CD14-positive monocyte (primary cell): ENCODE measurements around the gene PAM16. TPM values are rescaled to one million over a fixed set of nuclear protein-coding genes. Genes with fewer than 3 reads are reported as not detected.

Source experiments
- DNase-seq, 3 donors: peaks; one replicate each; pipeline ENCODE4 v3.0.0-alpha.2; 2011 to 2022
- H2AFZ ChIP-seq: 2 replicates; pipeline ENCODE4 v1.6.0; 2012; ENCODE audit warnings: mild to moderate bottlenecking, low read depth, low read length, inconsistent platforms; ENCODE audit not compliant: insufficient read depth, poor library complexity, severe bottlenecking
- H3K27ac ChIP-seq, 2 donors: 1 replicate in 1 of 2; 2 replicates in 1 of 2; pipeline ENCODE4 v1.5.1; 2012 to 2013; ENCODE audit warnings: low read length in 2 of 2, control low read depth in 1 of 2, inconsistent platforms in 1 of 2, low read depth in 1 of 2, mild to moderate bottlenecking in 1 of 2
- H3K27me3 ChIP-seq, 2 donors: one replicate each; pipeline versions ENCODE4 v1.6.0 to v1.6.1; 2011 to 2013; ENCODE audit warnings: low read length in 2 of 2; ENCODE audit not compliant: control insufficient read depth in 2 of 2, insufficient read depth in 2 of 2
- H3K36me3 ChIP-seq, 2 donors: replicated peaks in 1 of 2; 1 replicate in 1 of 2; 2 replicates in 1 of 2; pipeline versions ENCODE4 v1.5.1 to v1.6.1; 2012 to 2013; ENCODE audit warnings: low read length in 2 of 2, control low read depth in 1 of 2, inconsistent platforms in 1 of 2, mild to moderate bottlenecking in 1 of 2; ENCODE audit not compliant: insufficient read depth in 2 of 2, control insufficient read depth in 1 of 2
- H3K4me1 ChIP-seq, 2 donors: 1 replicate in 1 of 2; 2 replicates in 1 of 2; pipeline versions ENCODE4 v1.5.1 to v1.6.1; 2012 to 2013; ENCODE audit warnings: low read length in 2 of 2, control low read depth in 1 of 2, inconsistent platforms in 1 of 2, mild to moderate bottlenecking in 1 of 2, moderate library complexity in 1 of 2; ENCODE audit not compliant: insufficient read depth in 2 of 2, control insufficient read depth in 1 of 2
- H3K4me2 ChIP-seq: replicated peaks from 2 replicates; pipeline ENCODE3; 2012; ENCODE audit warnings: low read length, moderate library complexity, mild to moderate bottlenecking; ENCODE audit not compliant: poor library complexity, severe bottlenecking; ENCODE audit errors: extremely low read depth
- H3K4me3 ChIP-seq, 3 experiments: fragments of 200-600 bp in 1 of 3; sonication (generic) in 1 of 3; replicated peaks in 1 of 3; 1 replicate in 2 of 3; 2 replicates in 1 of 3; pipeline ENCODE4 v1.5.1; 2011 to 2013; ENCODE audit warnings: low read length in 3 of 3, mild to moderate bottlenecking in 3 of 3, control low read depth in 2 of 3, low read depth in 2 of 3, inconsistent platforms in 1 of 3, moderate library complexity in 1 of 3
- H3K79me2 ChIP-seq: 2 replicates; pipeline ENCODE4 v1.6.0; 2012; ENCODE audit warnings: mild to moderate bottlenecking, control low read depth, inconsistent platforms, low read length, moderate library complexity; ENCODE audit not compliant: insufficient read depth
- H3K9ac ChIP-seq: 2 replicates; pipeline ENCODE4 v1.6.0; 2017; ENCODE audit warnings: low read length, mild to moderate bottlenecking; ENCODE audit not compliant: insufficient read depth, poor library complexity, severe bottlenecking
- H3K9me3 ChIP-seq, 2 donors: replicated peaks in 1 of 2; 1 replicate in 1 of 2; 2 replicates in 1 of 2; pipeline versions ENCODE4 v1.5.1 to v1.6.1; 2012 to 2013; ENCODE audit warnings: low read length in 2 of 2, control low read depth in 1 of 2; ENCODE audit not compliant: control insufficient read depth in 1 of 2, insufficient read depth in 1 of 2
- H4K20me1 ChIP-seq: 2 replicates; pipeline ENCODE4 v1.6.0; 2012; ENCODE audit warnings: mild to moderate bottlenecking, low read length, control low read depth, moderate library complexity; ENCODE audit not compliant: insufficient read depth
- H3K27ac Mint-ChIP-seq, 7 donors: one replicate each; pipeline ENCODE4 v1.8.0; 2020; ENCODE audit warnings: mild to moderate bottlenecking in 7 of 7, mixed read lengths in 7 of 7, moderate library complexity in 6 of 7, inconsistent platforms in 2 of 7
- H3K27me3 Mint-ChIP-seq, 3 donors: one replicate each; pipeline ENCODE4 v1.8.0; 2021 to 2022; ENCODE audit warnings: low read depth in 3 of 3, mild to moderate bottlenecking in 3 of 3, mixed read lengths in 3 of 3, moderate library complexity in 3 of 3, inconsistent platforms in 1 of 3
- H3K36me3 Mint-ChIP-seq, 2 donors: one replicate each; pipeline ENCODE4 v1.8.0; 2020; ENCODE audit warnings: mixed read lengths in 2 of 2, inconsistent platforms in 1 of 2, mild to moderate bottlenecking in 1 of 2
- H3K4me1 Mint-ChIP-seq: one replicate; pipeline ENCODE4 v1.8.0; 2020; ENCODE audit warnings: mild to moderate bottlenecking, mixed read lengths
- H3K4me3 Mint-ChIP-seq, 2 donors: one replicate each; pipeline ENCODE4 v1.8.0; 2020; ENCODE audit warnings: mild to moderate bottlenecking in 2 of 2, mixed read lengths in 2 of 2, moderate library complexity in 1 of 2
- H3K9me3 Mint-ChIP-seq, 7 donors: one replicate each; pipeline ENCODE4 v1.8.0; 2020 to 2022; ENCODE audit warnings: mixed read lengths in 7 of 7, mild to moderate bottlenecking in 6 of 7, moderate library complexity in 6 of 7, inconsistent platforms in 2 of 7
- WGBS: methylation state at CpG from one replicate; pipeline ENCODE4 v1.1.5; 2013; ENCODE audit warnings: missing lambda C conversion rate; ENCODE audit not compliant: insufficient coverage; 5-methylcytosine and 5-hydroxymethylcytosine counted together
- intact Hi-C, 2 donors: fragments of 100-400 bp; cut with micrococcal nuclease; formaldehyde crosslinking; loops; one replicate each; pipeline versions ENCODE4 v1.15.0 to v1.15.1; 2023
- polyA plus RNA-seq, 3 donors: library from polyadenylated mRNA; depleted of rRNA in 1 of 3; unstranded in 2 of 3; stranded (reverse) in 1 of 3; fragments of 300-500 nt in 2 of 3; fragments of >200 nt in 1 of 3; fragmentation: Illumina TruSeq in 2 of 3; gene quantifications; 1 replicate in 2 of 3; 2 replicates in 1 of 3; pipeline ENCODE4 v1.2.3, GENCODE V29; 2012 to 2021
- TF ChIP-seq, protein P1 (sequence below): fragments of 200-600 bp; IDR thresholded peaks from one replicate; pipeline ENCODE4 v1.8.0; 2022; ENCODE audit warnings: antibody characterized with exemption, mild to moderate bottlenecking

PAM16 gene
- polyA plus RNA-seq, 3 donors = 34.3 to 37.6 (median 34.7) TPM

DNA sequence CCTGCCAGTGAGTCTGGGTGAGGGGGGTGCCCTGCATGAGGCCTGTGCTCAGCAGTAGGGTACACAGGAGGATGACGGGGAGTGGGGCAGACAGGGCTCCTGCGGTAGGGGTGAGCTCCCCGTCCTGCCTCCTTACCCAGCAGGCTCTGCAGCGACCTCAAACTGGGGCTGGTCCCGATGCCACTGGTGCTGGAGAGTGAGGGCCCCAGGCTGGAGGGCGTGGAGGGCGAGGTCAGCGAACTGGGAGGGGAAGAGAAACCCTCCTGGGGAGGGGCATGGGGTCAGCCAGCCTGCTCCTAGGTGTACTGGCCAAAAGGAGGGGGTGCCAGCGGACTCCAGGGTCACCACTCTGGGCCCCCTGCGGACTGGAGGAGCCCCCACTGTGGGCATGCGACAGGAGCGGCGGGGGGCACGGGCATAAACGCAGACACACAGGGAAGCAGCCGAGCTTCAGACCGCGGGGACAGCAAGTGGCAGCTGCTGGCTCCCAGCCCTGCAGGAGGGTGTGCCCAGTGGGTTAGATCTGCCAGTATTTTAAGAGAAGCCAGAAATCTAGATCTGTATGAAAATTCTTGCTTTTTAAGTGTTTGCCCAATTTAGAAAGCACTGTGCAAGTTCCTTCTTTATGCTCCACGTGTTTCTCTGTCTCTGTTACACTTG is 11.5 kb upstream of the PAM16 start:
- Mint-ChIP-seq H3K36me3 (peaks cover 70 to 98% of the 10 kb centered on the region in 2 donors), H3K27me3 (peaks cover 1 to 3% (median 2%) of the 10 kb centered on the region in 3 donors), H3K9me3 (no peaks in the 10 kb centered on the region), H3K4me3 (no peak overlapping the region), H3K27ac (peak overlapping the region in 2 of 7 donors; percentile 30 to 37), H3K4me1 (no peaks in the 10 kb centered on the region)
- H3K4me2 ChIP-seq = no peak overlapping the region
- H3K27ac ChIP-seq = no peak overlapping the region
- no peaks in the 10 kb centered on the region for H3K27me3 ChIP-seq
- no peak overlapping the region for H3K4me3 ChIP-seq
- intact Hi-C loops = no loop called here
- WGBS = 88% methylated on average over 13 of the region's 19 CpGs
- H3K36me3 ChIP-seq = peaks cover 90 to 100% of the 10 kb centered on the region in 2 donors
- no peaks in the 10 kb centered on the region for H3K4me1 ChIP-seq
- H3K9ac ChIP-seq = no peak overlapping the region
- H3K9me3 ChIP-seq = no peaks in the 10 kb centered on the region
- DNase-seq = no peak
- TF ChIP-seq, protein P1, sequence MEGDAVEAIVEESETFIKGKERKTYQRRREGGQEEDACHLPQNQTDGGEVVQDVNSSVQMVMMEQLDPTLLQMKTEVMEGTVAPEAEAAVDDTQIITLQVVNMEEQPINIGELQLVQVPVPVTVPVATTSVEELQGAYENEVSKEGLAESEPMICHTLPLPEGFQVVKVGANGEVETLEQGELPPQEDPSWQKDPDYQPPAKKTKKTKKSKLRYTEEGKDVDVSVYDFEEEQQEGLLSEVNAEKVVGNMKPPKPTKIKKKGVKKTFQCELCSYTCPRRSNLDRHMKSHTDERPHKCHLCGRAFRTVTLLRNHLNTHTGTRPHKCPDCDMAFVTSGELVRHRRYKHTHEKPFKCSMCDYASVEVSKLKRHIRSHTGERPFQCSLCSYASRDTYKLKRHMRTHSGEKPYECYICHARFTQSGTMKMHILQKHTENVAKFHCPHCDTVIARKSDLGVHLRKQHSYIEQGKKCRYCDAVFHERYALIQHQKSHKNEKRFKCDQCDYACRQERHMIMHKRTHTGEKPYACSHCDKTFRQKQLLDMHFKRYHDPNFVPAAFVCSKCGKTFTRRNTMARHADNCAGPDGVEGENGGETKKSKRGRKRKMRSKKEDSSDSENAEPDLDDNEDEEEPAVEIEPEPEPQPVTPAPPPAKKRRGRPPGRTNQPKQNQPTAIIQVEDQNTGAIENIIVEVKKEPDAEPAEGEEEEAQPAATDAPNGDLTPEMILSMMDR = no peak
- no peak overlapping the region for H2AFZ ChIP-seq
- H4K20me1 ChIP-seq = peaks cover 93% of the 10 kb centered on the region
- H3K79me2 ChIP-seq = peaks cover 3% of the 10 kb centered on the region

DNA sequence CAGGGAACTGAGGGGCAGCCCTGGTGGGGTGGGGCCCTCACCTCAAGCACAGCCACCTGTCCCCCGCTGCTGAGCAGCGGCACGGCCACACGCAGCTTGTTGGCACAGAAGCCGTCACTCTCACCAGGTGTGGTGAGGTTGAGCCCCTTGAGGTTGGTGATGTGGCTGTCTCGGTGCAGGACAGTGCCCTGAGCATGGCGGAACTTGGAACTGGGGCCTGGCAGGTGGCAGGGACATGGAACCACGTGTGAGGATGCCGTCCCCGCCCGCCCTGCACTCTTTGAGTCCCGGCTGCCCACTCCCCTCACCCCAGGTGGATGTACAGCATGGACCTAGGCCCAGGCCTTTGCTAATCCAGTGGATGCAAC is 10.8 kb upstream of the PAM16 start:
- Mint-ChIP-seq H3K4me3 (no peak overlapping the region), H3K27me3 (peaks cover 1 to 3% (median 2%) of the 10 kb centered on the region in 3 donors), H3K27ac (peak overlapping the region in 2 of 7 donors; percentile 30 to 41), H3K4me1 (no peaks in the 10 kb centered on the region), H3K36me3 (peaks cover 70 to 98% of the 10 kb centered on the region in 2 donors), H3K9me3 (no peaks in the 10 kb centered on the region)
- intact Hi-C loops = no loop called here
- Histone ChIP-seq H3K9me3 (no peaks in the 10 kb centered on the region), H4K20me1 (peaks cover 93% of the 10 kb centered on the region), H2AFZ (no peak overlapping the region), H3K4me1 (no peaks in the 10 kb centered on the region), H3K27ac (no peak overlapping the region), H3K27me3 (no peaks in the 10 kb centered on the region), H3K4me3 (no peak overlapping the region), H3K79me2 (no peaks in the 10 kb centered on the region), H3K9ac (no peak overlapping the region), H3K36me3 (peaks cover 88 to 99% of the 10 kb centered on the region in 2 donors), H3K4me2 (no peak overlapping the region)
- TF ChIP-seq, protein P1 = no peak
- no peak for DNase-seq
- 98% methylated on average over 6 of the region's 12 CpGs for WGBS
